GM18499 (cell line): ENCODE measurements around the gene COLQ.
"Not testable (repeated sequence)": the region's sequence is repeated elsewhere in the genome, so short reads cannot be mapped to it uniquely, and the experiment has no call there.

ENCODE experiments used
- ATAC-seq: cut with Tn5 transposase; IDR thresholded peaks from one replicate; pipeline ENCODE4 v1.9.1; 2021; ENCODE audit warnings: moderate number of reproducible peaks; ENCODE audit not compliant: insufficient read depth, unreplicated experiment

Gene COLQ

DNA sequence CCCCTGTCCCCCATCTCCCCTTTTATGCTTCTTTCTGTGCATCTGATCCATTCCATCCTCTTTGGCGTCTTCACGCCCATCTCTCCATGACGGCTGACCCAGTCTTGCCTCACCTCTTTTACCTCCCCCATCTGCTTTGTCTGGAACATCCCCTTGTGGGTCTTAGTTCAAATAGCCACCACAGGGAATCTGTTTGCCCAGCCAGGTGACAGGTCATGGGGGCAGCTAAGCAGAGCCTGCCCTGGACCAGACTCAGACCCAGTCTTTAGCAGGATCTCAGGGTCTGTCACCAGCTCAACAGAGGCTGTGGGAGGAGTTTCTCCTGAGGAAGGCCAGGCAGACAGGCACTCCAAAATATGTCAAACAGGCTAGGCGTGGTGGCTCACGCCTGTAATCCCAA, 28.1 kb downstream of the COLQ start:
- no peak for ATAC-seq

DNA sequence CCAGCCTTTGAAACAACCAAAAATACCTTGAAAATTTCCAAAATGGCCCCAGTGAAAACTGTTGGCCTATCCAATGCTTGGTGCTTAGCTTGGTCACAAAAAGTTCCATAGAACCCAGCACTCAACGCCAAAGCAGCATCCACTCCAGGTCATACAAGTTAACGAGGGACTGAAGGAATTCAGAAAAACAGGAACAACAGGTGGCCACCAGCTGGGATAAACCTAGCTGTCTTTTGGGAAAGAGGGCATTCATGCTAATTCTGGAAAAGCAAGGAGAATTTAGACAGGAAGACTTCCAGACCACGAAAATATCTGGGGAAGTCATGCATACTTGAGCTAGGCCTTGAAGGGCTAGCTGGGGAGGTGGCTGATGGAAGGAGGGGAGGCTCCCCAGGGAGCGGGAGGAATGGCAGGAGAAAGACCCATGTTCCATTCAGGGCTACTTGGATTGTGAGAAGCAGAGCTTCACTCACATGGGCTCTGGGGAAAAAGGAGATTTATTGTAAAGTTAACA, 28.6 kb downstream of the COLQ start:
- no peak for ATAC-seq

DNA sequence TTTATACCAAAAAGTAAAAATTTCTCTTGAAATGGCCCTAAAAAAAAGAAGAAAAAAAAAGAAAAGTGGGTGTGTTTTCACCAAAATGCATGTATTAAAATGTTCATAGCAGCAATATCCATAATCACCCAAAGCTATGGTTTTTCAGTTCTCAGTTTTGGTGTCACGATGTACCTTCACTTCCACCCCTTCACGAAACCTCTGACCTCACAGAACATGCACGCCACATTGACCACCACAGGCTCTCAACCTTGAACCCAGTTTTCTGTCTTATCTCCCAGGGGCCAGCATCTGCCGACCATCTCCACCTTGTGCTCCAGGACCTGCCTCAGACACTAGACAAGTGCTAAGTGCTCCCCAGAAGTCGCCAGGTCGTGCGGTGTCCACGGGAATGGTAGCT, 30.4 kb downstream of the COLQ start:
- no peak for ATAC-seq

DNA sequence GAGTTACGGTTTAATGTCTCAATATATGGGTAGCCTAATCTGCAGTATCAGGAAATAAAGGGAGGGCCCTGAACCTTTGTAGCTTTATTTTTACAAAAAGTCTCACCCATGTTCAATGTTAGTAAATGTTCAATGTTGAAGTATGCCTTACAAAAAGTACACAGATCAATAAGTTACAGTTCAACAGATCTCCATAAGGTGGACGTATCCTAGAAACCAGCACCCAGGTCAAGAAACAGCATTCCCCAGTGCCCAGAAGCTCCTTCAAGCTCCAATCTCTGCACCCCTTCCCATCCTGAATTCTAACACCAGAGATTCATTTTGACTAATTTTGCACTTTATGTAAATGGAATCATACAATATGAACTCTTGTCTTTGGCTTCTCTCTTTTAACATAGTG, 31.3 kb downstream of the COLQ start:
- no peak for ATAC-seq

DNA sequence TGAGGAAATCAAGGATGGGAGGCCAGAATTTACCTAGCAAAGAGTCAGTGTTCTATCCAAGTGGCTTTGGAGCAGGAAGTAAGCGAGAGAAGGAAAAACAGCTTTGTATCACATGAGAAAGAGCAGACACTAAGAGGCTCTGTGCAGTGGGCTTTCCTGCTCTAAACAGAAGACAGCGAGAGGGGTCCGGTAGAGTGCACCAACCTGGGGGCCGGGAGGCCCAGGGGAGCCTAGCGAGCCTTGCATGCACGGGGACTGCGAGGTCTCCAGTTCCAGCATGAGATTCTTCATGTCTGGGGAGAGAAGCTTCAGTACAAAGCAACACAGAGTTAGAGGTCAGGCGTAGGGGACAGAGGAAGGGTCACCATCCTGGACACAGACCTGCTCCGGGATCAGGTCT, 33.5 kb downstream of the COLQ start:
- ATAC-seq: no peak

DNA sequence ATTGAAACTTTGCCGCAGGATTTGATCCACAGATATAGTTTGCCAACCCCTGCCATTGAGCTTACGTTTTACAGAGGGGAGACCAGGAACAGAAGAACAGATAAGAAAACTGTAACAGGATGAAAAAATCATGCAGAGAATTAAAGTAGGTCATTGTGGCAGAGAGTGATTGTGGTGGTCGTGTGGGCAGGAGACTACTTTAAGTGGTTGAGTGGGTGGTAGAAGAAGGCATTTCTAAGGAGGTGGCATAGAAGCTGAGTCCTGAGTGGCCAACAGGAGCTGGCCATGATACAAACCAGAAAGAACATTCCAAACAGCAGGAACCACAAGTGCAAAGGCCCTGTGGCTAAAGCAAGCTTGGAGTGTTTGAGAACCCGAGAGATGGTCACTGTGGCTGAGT, 34.5 kb downstream of the COLQ start:
- ATAC-seq: no peak

DNA sequence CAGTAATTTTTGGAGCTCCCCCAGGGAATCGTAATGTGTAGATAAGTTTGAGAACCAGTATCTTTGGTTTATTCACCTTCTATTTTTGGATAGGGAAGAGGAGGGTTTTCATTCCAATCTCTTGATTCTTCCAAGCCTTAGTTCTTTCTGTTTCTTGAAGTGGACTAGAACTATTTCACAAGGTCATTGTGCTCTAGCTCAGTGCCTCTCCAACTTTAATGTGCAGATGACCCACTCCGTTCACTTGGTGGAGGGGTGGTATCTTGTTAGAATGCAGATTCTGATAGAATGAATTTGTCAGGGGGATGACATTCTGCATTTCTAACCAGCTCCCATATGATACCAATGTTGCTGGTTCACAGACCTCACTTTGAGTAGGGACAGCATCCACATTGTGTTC, 35.5 kb downstream of the COLQ start:
- no peak for ATAC-seq

DNA sequence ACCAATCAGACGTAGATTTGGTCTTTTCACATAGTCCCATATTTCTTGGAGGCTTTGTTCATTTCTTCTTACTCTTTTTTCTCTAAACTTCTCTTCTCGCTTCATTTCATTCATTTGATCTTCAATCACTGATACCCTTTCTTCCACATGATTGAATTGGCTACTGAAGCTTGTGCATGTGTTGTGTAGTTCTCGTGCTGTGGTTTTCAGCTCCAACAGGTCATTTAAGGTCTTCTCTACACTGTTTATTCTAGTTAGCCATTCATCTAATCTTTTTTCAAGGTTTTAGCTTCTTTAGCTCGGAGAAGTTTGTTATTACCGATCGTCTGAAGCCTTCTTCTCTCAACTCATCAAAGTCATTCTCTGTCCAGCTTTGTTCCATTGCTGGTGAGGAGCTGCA, 37.0 kb downstream of the COLQ start:
- ATAC-seq: not testable (repeated sequence)

DNA sequence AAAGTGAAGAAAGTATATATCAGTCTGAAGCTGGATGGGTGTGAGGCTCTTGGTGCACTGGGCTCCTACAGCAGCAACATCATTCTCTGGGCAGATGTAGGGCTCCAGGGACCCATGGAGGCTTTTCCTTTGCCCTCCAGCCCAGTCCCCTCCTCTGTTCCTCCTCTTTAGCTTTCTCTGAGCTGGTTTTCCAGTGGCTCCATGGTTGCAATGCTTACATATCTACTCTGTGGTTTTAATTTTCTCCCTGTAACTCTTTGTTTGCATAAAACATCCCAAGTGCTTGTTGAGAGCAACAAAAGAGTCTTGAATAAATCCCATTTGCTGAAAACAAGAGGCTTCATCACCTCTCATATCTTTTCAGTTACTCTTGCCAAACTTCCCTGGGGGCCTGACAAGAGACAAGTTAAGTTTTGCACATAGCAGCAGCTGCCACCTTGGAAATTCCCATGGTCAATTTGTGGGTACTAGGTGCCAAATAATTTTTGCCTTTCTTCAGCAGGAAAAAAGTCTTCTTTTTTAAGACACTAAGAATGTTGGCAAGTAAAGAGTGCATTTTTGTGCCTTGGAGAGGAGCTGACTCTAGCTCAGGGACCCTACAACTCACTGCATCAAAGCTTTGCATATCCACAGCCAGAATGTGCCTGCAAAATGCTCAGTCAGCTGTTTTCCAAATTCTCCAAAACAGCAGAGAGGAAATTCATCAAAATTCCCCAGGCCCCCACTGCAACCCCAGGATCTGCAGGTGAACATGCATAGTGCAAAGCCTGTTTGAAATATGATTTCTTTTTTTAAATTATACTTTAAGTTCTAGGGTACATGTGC, 41.9 kb downstream of the COLQ start:
- ATAC-seq: no peak

DNA sequence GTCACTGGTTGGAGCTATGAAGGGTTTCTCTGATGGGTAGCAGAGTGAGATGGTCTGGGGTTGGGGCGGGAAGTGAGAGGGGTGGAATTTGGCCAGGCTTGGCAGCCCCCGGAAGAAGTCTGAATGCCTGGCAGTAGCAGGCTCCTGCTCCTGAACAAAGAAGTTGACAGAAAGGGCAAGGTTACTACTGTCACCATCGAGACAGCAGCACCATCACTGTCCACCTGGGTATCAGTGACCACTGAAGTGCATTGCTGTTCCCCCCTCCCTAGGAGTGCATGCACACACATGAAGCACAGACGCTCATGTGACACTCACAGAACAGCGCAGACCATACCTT, 42.9 kb downstream of the COLQ start:
- ATAC-seq: no peak

DNA sequence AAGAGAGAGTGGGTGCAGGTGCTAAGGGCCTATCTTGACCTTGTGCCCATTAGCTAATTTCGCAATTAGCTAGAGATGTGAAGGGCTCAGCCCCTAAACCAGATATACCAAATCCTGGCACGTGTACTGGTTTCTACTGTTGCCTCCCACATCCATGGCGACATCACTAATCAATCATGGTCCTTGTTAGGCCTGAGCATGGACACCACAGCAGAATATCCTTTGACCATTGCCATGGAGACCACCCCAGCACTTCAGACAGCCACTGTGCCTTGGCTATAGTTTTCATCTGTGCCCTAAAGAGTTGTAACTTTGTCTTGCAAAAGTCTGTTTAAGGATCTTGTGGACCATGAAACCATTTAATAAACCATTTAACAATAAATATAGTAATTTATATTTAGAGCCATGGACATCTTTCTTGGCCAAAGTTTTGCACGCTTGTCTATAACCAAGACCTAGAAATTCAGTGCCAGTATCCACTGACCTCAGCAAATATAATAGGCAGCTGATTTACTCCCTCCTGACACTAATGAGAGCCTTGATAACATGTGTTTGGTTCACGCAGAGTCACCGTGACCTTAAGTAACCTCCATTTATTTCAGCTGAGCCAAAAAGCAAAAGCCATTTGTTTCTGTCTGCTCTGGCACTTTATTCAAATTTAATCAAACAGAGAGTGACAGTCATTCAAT, 43.4 kb downstream of the COLQ start:
- ATAC-seq: no peak

DNA sequence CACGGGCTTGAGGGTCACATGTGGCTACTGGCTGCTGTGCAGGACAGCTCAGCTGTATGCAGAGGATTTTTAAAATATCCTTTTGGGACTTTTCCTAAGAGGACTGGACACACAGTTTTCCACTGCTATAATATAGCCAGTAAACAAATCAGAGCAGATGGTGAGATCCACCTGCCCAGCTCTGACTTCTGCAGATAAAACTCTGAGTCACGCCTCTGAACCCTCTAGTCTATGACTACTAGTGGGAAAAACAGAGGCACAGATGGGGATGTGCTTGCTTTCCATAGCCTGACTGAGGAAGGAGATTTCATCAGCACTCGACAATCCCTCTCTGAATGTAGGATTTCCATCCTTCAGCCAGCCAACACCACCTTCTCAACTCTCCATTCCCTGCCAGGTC, 45.1 kb downstream of the COLQ start:
- no peak for ATAC-seq

DNA sequence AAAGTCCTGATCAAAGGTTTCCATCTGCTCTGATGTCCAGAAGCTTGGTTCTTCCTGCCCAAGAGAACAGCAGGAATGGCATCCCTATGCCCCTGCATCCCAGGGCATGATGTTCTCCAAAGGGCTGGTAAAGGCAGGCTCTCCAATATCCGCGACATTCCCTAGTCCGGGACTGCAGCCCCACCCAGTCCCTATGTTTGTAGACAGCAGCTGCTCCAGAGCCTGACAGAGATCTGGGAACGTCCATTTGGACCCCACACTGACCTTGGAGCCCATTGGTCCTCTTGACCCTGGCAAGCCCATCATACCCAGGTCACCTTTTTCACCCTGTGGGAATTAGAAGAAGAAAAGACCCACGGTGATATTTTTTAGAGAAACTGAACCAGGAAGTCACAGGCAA, 46.3 kb downstream of the COLQ start:
- ATAC-seq: no peak

DNA sequence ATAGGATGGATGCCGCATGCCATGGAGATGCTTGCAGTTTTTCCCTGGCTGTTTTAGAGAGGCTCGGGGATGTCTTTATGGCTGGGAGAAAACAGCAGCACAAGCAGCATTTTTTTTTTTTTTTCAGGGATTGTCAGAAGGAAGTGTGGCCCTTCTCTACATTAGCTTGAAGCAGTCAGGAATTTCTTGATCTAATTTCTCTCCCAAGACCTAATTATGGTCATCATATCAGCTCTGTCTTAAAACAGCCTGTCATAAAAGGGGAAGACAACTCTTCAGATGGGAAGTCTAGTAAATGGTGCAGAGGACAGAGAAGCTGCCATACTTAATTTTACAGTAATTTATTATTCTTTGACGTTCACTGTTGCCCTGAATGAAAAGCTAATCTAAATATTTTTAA, 49.6 kb downstream of the COLQ start:
- ATAC-seq: no peak

DNA sequence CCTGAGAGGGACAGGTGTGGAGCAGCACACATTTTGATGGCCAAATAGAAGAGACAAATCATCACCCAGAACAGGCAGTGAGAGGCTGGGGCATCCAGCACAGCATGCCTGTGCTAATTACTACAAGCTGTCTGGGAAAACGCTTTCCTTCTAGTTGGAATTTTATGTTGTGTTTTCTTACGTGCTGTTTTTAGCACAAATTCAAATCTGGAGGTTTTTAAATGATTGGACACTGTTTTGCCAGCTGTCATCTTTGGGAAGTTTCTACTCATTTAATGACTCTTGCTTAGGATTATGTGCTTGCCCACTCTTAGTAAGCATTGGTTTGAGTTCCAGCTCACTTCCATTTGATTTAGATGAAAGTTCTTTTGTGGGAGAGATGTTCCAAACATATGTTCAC, 50.7 kb downstream of the COLQ start:
- ATAC-seq: no peak

DNA sequence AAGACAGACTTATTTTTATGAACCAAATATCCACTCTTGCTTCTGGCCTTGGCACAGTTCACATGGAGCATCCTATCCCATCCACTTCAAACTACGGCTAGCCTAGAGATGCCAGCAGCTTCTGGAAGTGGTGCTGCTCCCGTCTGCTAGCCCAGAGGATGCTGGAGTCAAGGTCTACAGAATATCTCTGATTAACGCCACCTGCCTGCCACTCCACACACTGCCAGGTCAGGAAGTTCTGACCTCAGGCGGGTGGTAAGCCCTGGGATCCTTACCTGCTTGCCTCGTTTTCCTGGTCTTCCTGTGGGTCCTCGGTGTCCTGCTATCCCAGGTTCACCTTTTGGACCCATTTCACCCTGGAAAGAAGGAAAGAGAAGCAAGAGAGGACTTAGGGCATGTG, 51.2 kb downstream of the COLQ start:
- ATAC-seq: no peak

DNA sequence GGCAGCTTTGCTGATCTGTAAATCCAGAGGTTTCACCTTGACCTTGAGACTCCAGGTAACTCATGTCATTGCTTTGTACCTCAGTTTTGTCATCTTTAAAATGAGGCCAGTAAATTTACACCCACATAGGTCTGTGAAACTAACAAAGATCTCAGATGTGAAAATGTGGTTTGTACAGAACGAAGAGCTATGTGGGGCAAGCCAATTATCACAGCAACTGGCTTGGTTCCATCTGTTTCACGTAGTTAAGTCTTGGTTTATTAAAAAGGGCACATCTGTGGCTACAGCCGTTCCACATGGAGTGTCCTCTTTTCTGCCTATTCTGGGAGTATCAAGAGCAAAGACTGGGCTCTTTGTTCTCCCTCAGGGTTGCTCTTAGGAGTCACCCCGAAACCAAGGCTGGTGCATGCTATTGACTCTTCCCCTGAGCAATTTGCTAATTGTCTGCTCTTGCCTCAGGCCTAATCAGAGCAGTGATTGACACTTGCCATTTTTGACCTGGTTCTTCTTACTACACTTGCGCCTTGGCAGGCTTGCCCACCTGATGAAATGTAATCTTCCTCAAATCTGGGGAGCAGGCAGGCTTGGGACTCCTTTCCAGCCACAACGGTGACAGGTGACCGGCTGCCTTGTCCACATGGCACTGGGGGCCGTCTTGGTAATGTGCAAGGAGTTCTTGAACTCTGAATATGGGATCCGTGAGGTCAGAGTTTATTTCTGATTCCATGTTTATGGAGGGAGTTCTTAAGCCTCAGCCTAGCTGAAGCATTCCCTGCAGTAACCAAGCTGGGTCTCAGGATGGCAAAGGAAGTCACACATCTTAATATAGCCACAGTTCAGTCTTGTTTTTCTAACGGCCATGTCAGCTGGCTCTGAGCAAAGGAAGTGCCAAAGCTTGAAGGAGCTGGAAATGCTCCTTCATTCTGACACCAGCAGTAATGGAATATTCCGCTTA, 54.0 kb downstream of the COLQ start:
- ATAC-seq: no peak

DNA sequence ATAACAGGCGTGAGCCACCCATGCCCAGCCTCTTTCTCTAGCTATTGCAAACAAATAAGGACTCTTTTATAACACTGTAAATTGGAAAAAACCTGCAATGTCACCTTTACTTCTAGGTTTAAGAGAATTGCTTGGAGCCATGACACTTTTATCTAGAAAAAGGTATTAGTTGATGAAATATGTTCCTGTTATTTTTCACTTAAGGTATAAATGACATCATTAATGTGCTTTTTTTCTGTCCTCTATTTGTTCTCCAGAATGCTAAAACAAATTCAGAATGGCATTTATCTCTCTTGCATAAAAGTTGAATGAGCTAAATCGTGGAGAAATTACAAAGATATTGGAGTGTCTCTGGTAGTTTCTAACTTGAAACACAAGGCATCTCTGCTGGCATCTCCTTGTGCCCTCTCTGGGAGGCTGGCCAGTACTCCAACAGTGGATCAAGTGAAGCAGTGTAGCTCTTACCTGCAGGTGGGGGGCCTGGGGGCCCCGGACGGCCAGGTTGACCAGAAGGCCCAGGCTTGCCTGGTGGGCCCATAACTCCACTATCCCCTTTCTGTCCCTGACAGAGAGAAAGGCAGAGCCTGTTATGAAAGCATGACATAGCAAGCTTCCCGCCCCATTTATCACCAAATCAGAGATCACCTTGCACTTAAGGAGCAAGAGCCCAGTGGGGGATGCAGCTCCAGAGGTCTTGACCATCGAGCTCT, 55.5 kb downstream of the COLQ start:
- ATAC-seq: no peak

DNA sequence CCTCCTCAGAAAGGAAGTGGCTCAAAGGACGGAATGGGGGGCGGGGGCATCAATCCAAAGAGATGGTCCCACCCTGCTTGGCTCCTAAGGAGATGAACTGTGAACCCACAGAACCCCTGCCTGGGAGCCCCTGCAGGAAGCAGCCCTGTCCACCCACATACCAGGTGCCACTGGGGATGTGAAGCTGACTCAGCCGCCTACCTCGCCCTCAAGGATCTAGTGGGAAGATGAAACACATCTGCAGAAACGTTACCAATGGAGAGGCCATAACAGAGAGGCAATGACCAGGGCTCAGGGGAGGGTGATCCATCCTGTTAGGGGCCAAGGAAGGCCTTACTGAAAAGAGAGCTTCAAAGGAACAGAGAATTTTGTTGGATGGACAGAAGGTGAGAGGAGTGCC, 59.1 kb downstream of the COLQ start:
- ATAC-seq: no peak

DNA sequence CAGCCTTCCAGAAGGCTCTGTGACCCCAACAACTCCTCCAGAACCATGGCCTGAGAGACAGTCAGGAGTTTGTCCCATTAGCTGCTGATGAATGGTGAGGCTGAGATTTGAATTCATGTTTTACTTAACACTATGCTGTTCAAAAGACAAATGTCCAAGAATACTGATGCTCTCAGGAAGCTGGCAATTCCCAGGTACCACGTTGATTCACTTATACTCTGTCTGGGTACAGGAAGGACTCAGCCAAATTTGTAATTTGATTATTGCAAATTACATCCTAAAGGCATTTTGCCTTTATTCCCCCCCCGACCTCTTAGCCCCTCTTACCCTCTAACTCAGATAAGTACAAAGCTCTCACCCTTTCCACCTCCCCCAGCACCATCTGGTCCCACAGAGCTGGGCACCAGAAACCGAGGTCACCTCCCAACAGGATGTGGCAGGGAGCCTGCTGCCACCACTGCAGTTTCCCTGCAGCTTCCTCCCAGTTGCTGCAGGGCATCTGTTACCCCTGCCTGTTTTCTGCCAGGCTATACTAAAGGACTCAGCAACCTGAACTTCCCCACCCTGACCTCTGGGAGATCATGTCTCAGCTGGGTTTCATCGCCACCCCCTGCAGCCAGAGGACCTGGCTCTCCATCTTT, 60.5 kb downstream of the COLQ start:
- no peak for ATAC-seq
